GM20000 (cell line): Measurements from ENCODE around the gene KRTAP10-11.

Experiments used
- DNase-seq: peaks from one replicate; pipeline ENCODE4 v3.0.0; 2012; ENCODE audit warnings: low spot score
- CTCF ChIP-seq: IDR thresholded peaks from 2 replicates; pipeline ENCODE4 v1.5.1; 2012; ENCODE audit warnings: mild to moderate bottlenecking, control low read depth; ENCODE audit errors: extremely low read depth, missing control alignments

Gene KRTAP10-11

DNA sequence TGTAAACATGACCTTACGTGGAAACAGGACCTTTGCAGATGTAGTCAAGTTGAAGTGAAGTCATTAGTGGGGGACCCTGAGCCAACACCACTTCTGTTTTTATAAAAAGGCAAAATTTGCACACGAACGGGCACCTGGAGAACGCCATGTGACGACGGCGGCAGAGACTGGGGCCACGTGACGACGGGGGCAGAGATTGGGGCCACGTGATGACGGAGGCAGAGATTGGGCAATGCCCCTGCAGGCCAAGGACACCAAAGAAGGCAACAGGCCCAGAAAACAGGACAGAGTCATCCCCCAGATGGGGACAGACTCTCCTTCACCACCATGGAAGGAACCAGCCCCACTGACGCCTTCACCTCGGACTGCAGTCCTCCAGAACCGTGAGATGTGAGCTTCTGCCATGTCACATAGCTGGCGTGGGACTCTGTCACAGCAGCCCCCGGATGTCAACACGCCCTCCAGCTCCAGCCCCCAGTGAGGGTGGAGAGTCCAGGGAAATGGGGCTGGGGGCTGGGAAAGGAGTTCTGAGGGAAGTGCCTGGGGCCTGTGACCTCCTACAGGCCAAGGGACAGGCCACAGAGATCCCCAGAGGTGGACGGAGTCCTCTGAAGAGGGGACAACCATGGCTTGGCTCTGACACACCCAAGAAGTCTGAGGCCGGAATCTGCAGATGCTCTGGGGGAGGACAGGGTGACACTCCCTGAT, 4.2 kb downstream of the KRTAP10-11 start:
- no peak for DNase-seq
- no peak for TF ChIP-seq CTCF

DNA sequence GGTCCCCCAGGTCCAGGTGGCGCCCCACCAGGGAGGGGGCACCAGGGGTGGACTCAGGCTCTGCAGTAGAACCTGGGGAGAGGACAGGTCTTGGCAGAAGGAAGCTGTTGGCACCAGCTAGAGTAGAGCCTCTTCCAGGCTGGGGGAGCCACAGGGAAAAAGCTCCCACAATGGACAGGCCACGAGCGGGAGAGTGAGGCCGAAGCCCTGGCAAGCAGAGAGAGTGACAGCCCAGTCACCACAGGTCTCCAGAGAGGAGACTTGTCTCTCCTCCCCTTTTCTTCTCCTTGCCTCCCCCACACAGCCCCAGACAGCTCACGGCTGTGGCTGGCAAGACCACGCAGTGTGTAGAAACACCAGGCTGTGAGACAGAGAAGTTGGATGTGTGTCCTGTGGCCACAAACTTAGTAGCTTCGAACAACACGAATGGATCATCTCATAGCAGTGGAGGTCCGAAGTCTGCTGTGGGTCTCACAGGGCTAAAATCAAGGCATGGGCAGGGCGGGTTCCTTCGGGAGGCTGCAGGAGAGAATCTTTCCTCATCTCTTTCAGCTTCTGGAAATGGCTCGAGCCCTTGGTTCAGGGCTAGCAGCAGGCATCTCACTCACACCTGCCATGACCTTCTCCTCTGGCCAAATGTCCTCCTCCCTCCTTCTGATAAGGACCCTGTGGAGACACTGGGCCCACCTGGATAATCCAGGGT, 4.9 kb downstream of the KRTAP10-11 start:
- DNase-seq = no peak
- TF ChIP-seq CTCF = no peak

DNA sequence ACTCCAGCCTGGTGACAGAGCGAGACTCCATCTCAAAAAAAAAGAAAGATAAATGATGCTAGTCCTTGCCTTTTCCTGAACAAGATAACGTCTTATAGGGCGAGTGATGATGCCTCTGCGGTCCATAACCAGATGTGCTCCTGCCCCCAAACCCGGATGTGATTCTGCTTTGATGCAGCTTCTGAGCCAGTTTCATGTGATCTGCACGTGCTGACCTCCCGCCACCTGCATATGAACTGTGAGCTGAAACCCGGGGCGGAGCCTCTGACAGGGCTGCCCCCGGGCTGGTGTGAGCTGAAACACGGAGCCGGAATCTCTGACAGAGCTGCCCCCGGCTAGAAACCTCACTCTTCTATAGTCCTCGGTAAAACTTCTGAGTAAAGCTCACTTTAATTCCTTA, 6.9 kb downstream of the KRTAP10-11 start:
- no peak for DNase-seq
- no peak for TF ChIP-seq CTCF

GRCh38 chr21:44653656-44654575, 7.7 kb downstream of the KRTAP10-11 start:
- DNase-seq = no peak
- TF ChIP-seq CTCF = no peak

GRCh38 chr21:44654576-44655175, 8.5 kb downstream of the KRTAP10-11 start, which contains the start of gene KRTAP12-4:
KRTAP12-4 (minus strand) TSS chr21:44654659; CDS start chr21:44654614, 45 bp downstream.
- no peak for DNase-seq
- TF ChIP-seq CTCF = no peak

DNA sequence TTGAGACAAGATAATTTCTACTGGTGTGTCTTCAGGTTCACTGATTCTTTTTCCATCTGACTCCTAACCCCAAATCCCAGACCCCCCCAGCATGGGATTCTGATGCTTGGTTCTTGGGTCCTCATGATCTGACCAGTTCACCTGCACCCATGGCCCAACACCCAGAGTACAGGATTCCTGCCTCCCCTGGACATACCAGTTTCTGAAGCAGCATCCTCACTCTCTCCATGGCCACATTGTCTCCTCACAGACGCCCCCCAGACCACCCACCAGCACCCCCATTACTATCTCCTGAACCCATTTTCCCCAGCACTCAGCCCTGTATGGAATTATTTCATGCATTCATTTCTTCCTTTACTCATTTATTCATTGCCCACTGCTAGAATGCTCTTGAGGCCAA, 10.7 kb downstream of the KRTAP10-11 start:
- DNase-seq = no peak
- no peak for TF ChIP-seq CTCF
